ENCODE results near the gene NCKAP5. TPM values are rescaled to one million over a fixed set of nuclear protein-coding genes. Genes with fewer than 3 reads are reported as not detected.

The NCKAP5 gene
- total and polyA plus RNA-seq, 8 donors = 4.0 to 22.1 (median 14.4) TPM

DNA sequence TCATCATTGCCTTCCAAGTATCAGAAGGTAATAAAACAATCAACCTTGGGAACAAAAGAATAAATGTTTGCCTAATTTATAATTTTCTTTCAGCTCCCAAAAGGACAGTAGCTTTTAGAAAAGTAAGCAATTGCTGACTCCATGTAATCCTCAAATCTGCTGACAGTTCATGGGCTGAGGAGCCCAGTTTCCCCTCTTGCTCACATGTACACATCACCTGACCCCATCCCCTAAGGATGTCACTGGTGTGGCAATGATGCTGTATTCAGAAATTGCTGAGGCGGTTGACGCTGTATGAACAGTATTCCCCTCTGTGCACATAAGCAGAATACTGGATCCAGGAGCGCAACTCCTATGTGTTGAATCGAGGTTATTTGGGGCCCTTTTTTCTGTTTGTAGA, 842.1 kb downstream of the NCKAP5 start:
- TF ChIP-seq, protein P1, sequence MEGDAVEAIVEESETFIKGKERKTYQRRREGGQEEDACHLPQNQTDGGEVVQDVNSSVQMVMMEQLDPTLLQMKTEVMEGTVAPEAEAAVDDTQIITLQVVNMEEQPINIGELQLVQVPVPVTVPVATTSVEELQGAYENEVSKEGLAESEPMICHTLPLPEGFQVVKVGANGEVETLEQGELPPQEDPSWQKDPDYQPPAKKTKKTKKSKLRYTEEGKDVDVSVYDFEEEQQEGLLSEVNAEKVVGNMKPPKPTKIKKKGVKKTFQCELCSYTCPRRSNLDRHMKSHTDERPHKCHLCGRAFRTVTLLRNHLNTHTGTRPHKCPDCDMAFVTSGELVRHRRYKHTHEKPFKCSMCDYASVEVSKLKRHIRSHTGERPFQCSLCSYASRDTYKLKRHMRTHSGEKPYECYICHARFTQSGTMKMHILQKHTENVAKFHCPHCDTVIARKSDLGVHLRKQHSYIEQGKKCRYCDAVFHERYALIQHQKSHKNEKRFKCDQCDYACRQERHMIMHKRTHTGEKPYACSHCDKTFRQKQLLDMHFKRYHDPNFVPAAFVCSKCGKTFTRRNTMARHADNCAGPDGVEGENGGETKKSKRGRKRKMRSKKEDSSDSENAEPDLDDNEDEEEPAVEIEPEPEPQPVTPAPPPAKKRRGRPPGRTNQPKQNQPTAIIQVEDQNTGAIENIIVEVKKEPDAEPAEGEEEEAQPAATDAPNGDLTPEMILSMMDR (IDR thresholded peaks at IDR 0.05) = no peak
- Histone ChIP-seq H3K4me3 (no peak overlapping the region), H3K4me1 (no peaks in the 10 kb centered on the region), H3K9me3 (no peaks in the 10 kb centered on the region), H3K27ac (no peak overlapping the region), H3K36me3 (no peaks in the 10 kb centered on the region), H3K27me3 (no peaks in the 10 kb centered on the region)
- intact Hi-C loops (cut with DNase I) = no loop called here
- ATAC-seq (no peak), DNase-seq (no peak)

DNA sequence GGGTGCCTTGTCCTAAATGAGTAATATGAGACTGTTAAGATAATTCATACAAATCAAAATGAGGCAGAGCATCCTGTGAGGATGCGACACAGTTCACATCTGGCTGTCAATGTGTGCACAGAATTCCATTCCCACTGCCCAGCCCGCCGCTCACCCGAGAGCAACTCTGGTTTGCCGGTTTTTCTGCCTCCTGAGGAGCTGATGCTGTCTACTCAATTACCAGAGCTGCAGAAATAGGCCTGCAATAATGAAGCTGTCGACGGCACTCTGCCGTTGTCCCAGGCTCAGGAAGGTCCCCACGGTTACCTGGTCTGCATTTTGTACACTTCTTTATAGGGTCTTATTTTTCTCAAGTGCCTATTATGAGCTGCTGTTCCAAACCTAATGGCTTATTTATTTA, 842.5 kb downstream of the NCKAP5 start:
- ATAC-seq (no peak), DNase-seq (peak in 1 of 4 donors; percentile 41)
- no peak overlapping the region for H3K4me3 ChIP-seq
- H3K27me3 ChIP-seq = no peaks in the 10 kb centered on the region
- H3K9me3 ChIP-seq = no peaks in the 10 kb centered on the region
- H3K27ac ChIP-seq = no peak overlapping the region
- TF ChIP-seq, protein P1 (IDR thresholded peaks at IDR 0.05) = no peak
- no peaks in the 10 kb centered on the region for H3K4me1 ChIP-seq
- intact Hi-C loops (cut with DNase I) = no loop called here
- no peaks in the 10 kb centered on the region for H3K36me3 ChIP-seq

DNA sequence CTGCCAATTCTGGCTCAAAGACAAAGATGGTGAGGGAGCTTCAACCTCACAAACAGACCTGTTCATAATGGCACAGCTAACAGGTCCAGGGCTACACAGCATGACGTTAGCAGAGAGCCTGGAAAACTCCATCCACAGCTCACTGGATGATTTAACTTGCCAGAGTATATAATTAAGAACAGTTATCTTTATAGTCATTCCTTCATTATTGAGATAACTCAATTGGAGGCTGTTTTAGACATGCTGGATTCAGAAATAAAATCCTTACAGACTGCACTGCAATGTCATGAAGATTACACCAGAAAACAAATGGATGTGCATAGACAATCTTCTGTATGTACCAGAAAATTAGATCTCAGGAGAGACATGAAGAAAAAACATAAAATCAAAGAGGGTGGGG, 843.1 kb downstream of the NCKAP5 start:
- DNase-seq (no peak), ATAC-seq (no peak)
- Histone ChIP-seq H3K27ac (no peak overlapping the region), H3K27me3 (no peaks in the 10 kb centered on the region), H3K4me3 (no peak overlapping the region), H3K9me3 (no peaks in the 10 kb centered on the region), H3K4me1 (no peaks in the 10 kb centered on the region), H3K36me3 (no peaks in the 10 kb centered on the region)
- TF ChIP-seq, protein P1 (IDR thresholded peaks at IDR 0.05) = no peak
- intact Hi-C loops (cut with DNase I) = no loop called here

DNA sequence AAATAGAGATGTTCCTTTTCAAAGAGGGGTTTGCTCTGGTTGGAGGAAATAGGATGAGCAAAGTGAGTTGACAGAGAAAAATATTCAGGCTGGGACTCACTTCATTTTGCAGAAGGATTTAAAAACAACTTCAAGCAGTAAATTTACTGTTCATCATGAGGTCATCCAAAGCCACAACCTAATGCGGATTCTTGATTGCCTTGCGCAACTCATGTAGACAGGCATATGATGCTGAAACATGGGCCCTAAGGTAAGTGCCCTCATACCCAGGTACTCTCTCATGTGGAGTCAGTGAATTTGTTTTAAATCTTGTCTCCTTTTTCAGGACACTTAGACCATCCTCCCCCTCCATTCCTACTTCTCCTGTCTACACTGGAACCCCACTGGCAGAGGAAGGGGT, 846.3 kb downstream of the NCKAP5 start:
- Histone ChIP-seq H3K4me1 (no peaks in the 10 kb centered on the region), H3K4me3 (no peak overlapping the region), H3K27ac (no peak overlapping the region), H3K27me3 (no peaks in the 10 kb centered on the region), H3K9me3 (no peaks in the 10 kb centered on the region), H3K36me3 (no peaks in the 10 kb centered on the region)
- TF ChIP-seq, protein P1 (IDR thresholded peaks at IDR 0.05) = no peak
- intact Hi-C loops (cut with DNase I) = no loop called here
- ATAC-seq = no peak
- DNase-seq = no peak

DNA sequence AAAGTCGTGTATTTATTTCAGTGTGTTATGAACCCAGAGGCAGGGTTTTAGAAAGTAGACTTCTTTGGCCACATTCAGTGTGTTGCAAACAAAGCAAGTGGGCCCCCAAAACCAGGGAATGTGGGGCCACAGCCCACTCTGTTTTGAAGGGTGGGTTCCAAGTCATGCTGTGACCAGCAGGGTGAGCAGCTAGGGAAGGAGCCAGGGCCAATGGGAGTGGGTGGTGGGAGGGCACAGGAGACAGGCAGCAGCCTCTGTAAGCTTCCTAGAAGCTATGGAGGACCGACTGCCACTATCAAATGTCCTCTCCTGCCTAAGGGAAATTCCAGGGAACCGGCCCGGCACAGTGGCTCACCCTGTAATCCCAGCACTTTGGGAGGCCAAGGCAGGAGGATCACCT, 847.9 kb downstream of the NCKAP5 start:
- Histone ChIP-seq H3K27me3 (no peaks in the 10 kb centered on the region), H3K9me3 (no peaks in the 10 kb centered on the region), H3K4me3 (no peak overlapping the region), H3K4me1 (no peaks in the 10 kb centered on the region), H3K27ac (no peak overlapping the region), H3K36me3 (no peaks in the 10 kb centered on the region)
- ATAC-seq (no peak), DNase-seq (no peak)
- intact Hi-C loops (cut with DNase I) = no loop called here
- TF ChIP-seq, protein P1 (IDR thresholded peaks at IDR 0.05) = no peak
